DND-41 (cell line): Measurements from ENCODE around the gene FHL3.

Experiments
- CTCF ChIP-seq: IDR thresholded peaks from 2 replicates; pipeline ENCODE4 v1.5.1; 2012; ENCODE audit warnings: borderline replicate concordance, low read length, moderate library complexity, mild to moderate bottlenecking; ENCODE audit not compliant: poor library complexity, severe bottlenecking; ENCODE audit errors: extremely low read depth
- EZH2 ChIP-seq: IDR thresholded peaks from 3 replicates; pipeline ENCODE4 v1.6.1; 2012; ENCODE audit warnings: borderline replicate concordance, low read depth, mild to moderate bottlenecking, moderate library complexity, low read length, inconsistent platforms; ENCODE audit not compliant: severe bottlenecking

DNA sequence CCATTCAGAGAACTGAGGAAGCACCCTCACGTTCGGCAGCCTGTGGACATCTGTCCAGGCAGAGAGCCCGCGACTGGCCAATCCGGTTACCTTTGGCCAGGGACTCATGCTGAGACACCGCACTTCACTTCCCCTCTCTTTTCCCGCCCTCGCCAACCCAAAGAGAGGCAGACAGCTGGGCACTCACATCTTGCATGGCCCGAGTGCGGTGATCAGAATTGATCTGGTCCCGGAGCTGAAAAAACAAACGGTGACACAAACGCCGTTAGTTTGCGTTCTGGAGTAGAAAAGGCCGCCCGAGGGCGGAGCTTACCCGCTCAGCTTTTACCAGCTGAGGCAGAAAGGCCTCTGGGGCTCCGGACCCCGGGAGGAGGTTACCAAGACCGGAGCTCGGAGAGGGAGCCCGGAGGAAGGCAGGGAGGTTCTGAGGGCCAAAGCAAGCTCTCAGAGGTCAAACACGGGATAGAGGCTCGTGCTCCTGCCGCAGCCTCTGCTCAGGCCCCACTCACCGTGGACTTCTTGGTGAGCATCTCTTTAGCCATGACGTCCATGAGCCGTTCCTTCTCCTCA lies 15.9 kb downstream of the FHL3 start:
- TF ChIP-seq CTCF (no peak), EZH2 (no peak)
